SW 1271 (cell line): Measurements from ENCODE around the gene ELL2.

Experiments used
- DNase-seq, 2 experiments: peaks; one replicate each; lab custom pipeline; 2025; lab: John Stamatoyannopoulos, UW

Gene ELL2

GRCh38 chr5:95983080-95983479 lies 21.4 kb upstream of the ELL2 start:
- DNase-seq = no peak

GRCh38 chr5:95976606-95977005 lies 15.0 kb upstream of the ELL2 start:
- DNase-seq = no peak

- DNase-seq = no peak
These were observed 14.1 kb upstream of the ELL2 start for GRCh38 chr5:95975703-95976102.

GRCh38 chr5:95973793-95974325 lies 12.2 kb upstream of the ELL2 start:
- DNase-seq = peak in 1 of 2 experiments; percentile 60

- no peak for DNase-seq
These were observed 10.5 kb upstream of the ELL2 start for GRCh38 chr5:95972196-95972595.

GRCh38 chr5:95970359-95970704 lies 8.7 kb upstream of the ELL2 start:
- no peak for DNase-seq

GRCh38 chr5:95969651-95970358 lies 8.2 kb upstream of the ELL2 start:
- DNase-seq = no peak

- DNase-seq = no peak
These were observed 7.4 kb upstream of the ELL2 start for GRCh38 chr5:95969055-95969454.

- no peak for DNase-seq
These were observed 5.6 kb upstream of the ELL2 start for GRCh38 chr5:95967236-95967635.

- DNase-seq = no peak
These were observed 4.4 kb upstream of the ELL2 start for GRCh38 chr5:95966005-95966404.

GRCh38 chr5:95963650-95964410 lies 2.2 kb upstream of the ELL2 start:
- DNase-seq = no peak

GRCh38 chr5:95962785-95963184 lies 1.1 kb upstream of the ELL2 start:
- DNase-seq = no peak

- peak in 1 of 2 experiments; percentile 50 for DNase-seq
These were observed 773 bp upstream of the ELL2 start for GRCh38 chr5:95962475-95962773.

GRCh38 chr5:95960667-95961616 lies 709 bp downstream of the ELL2 start:
- peak; percentile 52 to 75 for DNase-seq

GRCh38 chr5:95959888-95960666 lies 1.6 kb downstream of the ELL2 start:
- peak; percentile 32 to 63 for DNase-seq

- no peak for DNase-seq
These were observed 2.4 kb downstream of the ELL2 start for GRCh38 chr5:95959051-95959887.

GRCh38 chr5:95958310-95959014 lies 3.2 kb downstream of the ELL2 start:
- peak in 1 of 2 experiments; percentile 44 for DNase-seq

GRCh38 chr5:95957561-95958203 lies 4.0 kb downstream of the ELL2 start:
- DNase-seq = no peak

- no peak for DNase-seq
These were observed 4.8 kb downstream of the ELL2 start for GRCh38 chr5:95956900-95957293.
